HL-60 (cell line): ENCODE results near the gene KCNAB3.

Source experiments
- DNase-seq, 2 experiments: peaks; one replicate each; pipeline ENCODE4 v3.0.0-alpha.2; 2010 to 2020; ENCODE audit warnings: low read depth in 1 of 2, low spot score in 1 of 2
- H3K27ac ChIP-seq: fragments of 250-450 bp; sonication (Bioruptor Pico); replicated peaks from 2 replicates; pipeline ENCODE4 v1.5.1; 2020; ENCODE audit warnings: mild to moderate bottlenecking, moderate library complexity
- H3K27me3 ChIP-seq: fragments of 250-450 bp; sonication (Bioruptor Pico); 2 replicates; pipeline ENCODE4 v1.5.1; 2021; ENCODE audit warnings: mild to moderate bottlenecking, moderate library complexity; ENCODE audit not compliant: insufficient read depth, poor library complexity, severe bottlenecking
- H3K4me3 ChIP-seq: replicated peaks from 2 replicates; pipeline ENCODE4 v1.5.1; 2011; ENCODE audit warnings: mild to moderate bottlenecking, control low read depth, low read length; ENCODE audit not compliant: insufficient read depth
- CTCF ChIP-seq: IDR thresholded peaks from one replicate; pipeline ENCODE4 v1.5.1; 2011; ENCODE audit warnings: low read length, control low read depth, inconsistent platforms; ENCODE audit not compliant: insufficient read depth
- GABPA ChIP-seq: IDR thresholded peaks from 2 replicates; pipeline ENCODE4 v1.6.1; 2012; ENCODE audit warnings: low read depth
- POLR2AphosphoS5 ChIP-seq: IDR thresholded peaks from 2 replicates; pipeline ENCODE4 v1.6.1; 2012; ENCODE audit warnings: low read depth
- REST ChIP-seq: IDR thresholded peaks from 2 replicates; pipeline ENCODE4 v1.6.1; 2012; ENCODE audit warnings: low read depth; ENCODE audit not compliant: insufficient replicate concordance
- SPI1 ChIP-seq: IDR thresholded peaks from 2 replicates; pipeline ENCODE4 v1.6.1; 2012; ENCODE audit warnings: low read depth, mild to moderate bottlenecking, borderline replicate concordance

KCNAB3 gene

GRCh38 chr17:7922269-7922844, 7.3 kb downstream of the KCNAB3 start:
- TF ChIP-seq REST (no peak), GABPA (no peak), SPI1 (no peak), CTCF (no peak)
- no peak for DNase-seq
- H3K4me3 ChIP-seq, result no peak overlapping the region
- H3K27me3 ChIP-seq, result no peaks in the 10 kb centered on the region
- no peak overlapping the region for H3K27ac ChIP-seq

- H3K27ac ChIP-seq, result no peak overlapping the region
- no peaks in the 10 kb centered on the region for H3K27me3 ChIP-seq
- H3K4me3 ChIP-seq, result no peak overlapping the region
Observed at GRCh38 chr17:7916808-7917207, 12.8 kb downstream of the KCNAB3 start.

GRCh38 chr17:7916385-7916682, 13.3 kb downstream of the KCNAB3 start:
- Histone ChIP-seq H3K4me3 (0 out of 2 replicates have a peak overlapping the region, but pooled peaks have one; percentile 23), H3K27me3 (no peaks in the 10 kb centered on the region), H3K27ac (peak overlapping the region; percentile 77; the same call in 1 of the 2 replicates)
- DNase-seq, result no peak
- no peak for TF ChIP-seq CTCF
- TF ChIP-seq SPI1, result no peak
- no peak for TF ChIP-seq GABPA
- TF ChIP-seq POLR2AphosphoS5, result no peak
- no peak for TF ChIP-seq REST

More at GRCh38 chr17:7916808-7917207, 12.8 kb downstream of the KCNAB3 start:
- no peak for TF ChIP-seq REST
- TF ChIP-seq CTCF, result no peak
- TF ChIP-seq SPI1, result no peak
- TF ChIP-seq POLR2AphosphoS5, result no peak
- no peak for TF ChIP-seq GABPA
- DNase-seq, result no peak
